CD4-positive, alpha-beta T cell (primary cell): ENCODE measurements around the gene NSD2. TPM values are rescaled to one million over a fixed set of nuclear protein-coding genes. Genes with fewer than 3 reads are reported as not detected.

Experiments used
- ATAC-seq: fragments of 200-7000 bp; cut with Tn5 transposase; one replicate; pipeline ENCODE4 v1.10.0; 2022; ENCODE audit warnings: mild to moderate bottlenecking; ENCODE audit not compliant: poor library complexity
- CTCF ChIA-PET: fragments of 350-600 bp; sonication (Branson Sonifier 250); formaldehyde crosslinking; loops from one replicate; lab custom pipeline; 2021; ENCODE audit warnings: antibody characterized with exemption, inconsistent platforms; lab: Charles Lee
- POLR2A ChIA-PET: fragments of 350-600 bp; sonication (Branson Sonifier 250); formaldehyde crosslinking; loops from one replicate; lab custom pipeline; 2021; ENCODE audit warnings: antibody characterized with exemption, inconsistent platforms; lab: Charles Lee
- DNase-seq, 14 experiments: peaks; one replicate each; pipeline ENCODE4 v3.0.0-alpha.2; 2013 to 2020; ENCODE audit warnings: mixed read lengths in 2 of 14
- H3K27ac ChIP-seq, 2 donors: one replicate each; pipeline versions ENCODE4 v1.5.1 to v1.7.0; 2013; ENCODE audit warnings: low read length in 2 of 2, low read depth in 1 of 2, mild to moderate bottlenecking in 1 of 2
- H3K27me3 ChIP-seq, 2 experiments: 1 replicate in 1 of 2; 2 replicates in 1 of 2; pipeline versions ENCODE4 v1.6.1 to v1.7.0; 2013; ENCODE audit warnings: low read length in 2 of 2, control low read depth in 1 of 2, mild to moderate bottlenecking in 1 of 2, moderate library complexity in 1 of 2; ENCODE audit not compliant: insufficient read depth in 2 of 2, control insufficient read depth in 1 of 2
- H3K36me3 ChIP-seq: one replicate; pipeline ENCODE4 v1.6.1; 2013; ENCODE audit warnings: low read length, control low read depth; ENCODE audit not compliant: insufficient read depth
- H3K4me1 ChIP-seq: one replicate; pipeline ENCODE4 v1.6.1; 2013; ENCODE audit warnings: low read length, control low read depth; ENCODE audit not compliant: insufficient read depth
- H3K4me3 ChIP-seq: one replicate; pipeline ENCODE4 v1.5.1; 2013; ENCODE audit warnings: mild to moderate bottlenecking, low read length, moderate library complexity
- H3K9me3 ChIP-seq, 2 experiments: 1 replicate in 1 of 2; 2 replicates in 1 of 2; pipeline versions ENCODE4 v1.6.1 to v1.7.0; 2013; ENCODE audit warnings: low read length in 2 of 2, mild to moderate bottlenecking in 2 of 2, control low read depth in 1 of 2, moderate library complexity in 1 of 2; ENCODE audit not compliant: control insufficient read depth in 1 of 2, insufficient read depth in 1 of 2
- H3K27ac Mint-ChIP-seq: one replicate; pipeline ENCODE4 v1.8.0; 2020; ENCODE audit warnings: mixed read lengths
- H3K27me3 Mint-ChIP-seq: one replicate; pipeline ENCODE4 v1.8.0; 2021; ENCODE audit warnings: mixed read lengths
- H3K36me3 Mint-ChIP-seq: one replicate; pipeline ENCODE4 v1.8.0; 2021; ENCODE audit warnings: low read depth, mixed read lengths
- H3K4me1 Mint-ChIP-seq: one replicate; pipeline ENCODE4 v1.8.0; 2021; ENCODE audit warnings: low read depth, mixed read lengths
- H3K4me3 Mint-ChIP-seq: one replicate; pipeline ENCODE4 v1.8.0; 2020; ENCODE audit warnings: mild to moderate bottlenecking, mixed read lengths
- H3K9me3 Mint-ChIP-seq: one replicate; pipeline ENCODE4 v1.8.0; 2020; ENCODE audit warnings: mixed read lengths
- intact Hi-C, 2 experiments: fragments of 100-400 bp; cut with DNase I in 1 of 2; cut with micrococcal nuclease in 1 of 2; formaldehyde crosslinking; loops; one replicate each; pipeline versions ENCODE4 v1.15.1 to v1.9.0; 2023 to 2025; cut with DNase I, micrococcal nuclease
- total RNA-seq, 174 experiments: library from RNA in 2 of 174; stranded (reverse) in 2 of 174; gene quantifications; one replicate each; pipeline ENCODE4 v1.2.3 and lab custom pipeline; 2021 to 2026
- TF ChIP-seq, protein P1 (sequence below): fragments of 200-600 bp; IDR thresholded peaks from one replicate; pipeline ENCODE4 v1.8.0; 2022; ENCODE audit warnings: antibody characterized with exemption, mild to moderate bottlenecking

The NSD2 gene
- total RNA-seq, 2 experiments from 2014 or later: 42.4 to 45.8 TPM

DNA sequence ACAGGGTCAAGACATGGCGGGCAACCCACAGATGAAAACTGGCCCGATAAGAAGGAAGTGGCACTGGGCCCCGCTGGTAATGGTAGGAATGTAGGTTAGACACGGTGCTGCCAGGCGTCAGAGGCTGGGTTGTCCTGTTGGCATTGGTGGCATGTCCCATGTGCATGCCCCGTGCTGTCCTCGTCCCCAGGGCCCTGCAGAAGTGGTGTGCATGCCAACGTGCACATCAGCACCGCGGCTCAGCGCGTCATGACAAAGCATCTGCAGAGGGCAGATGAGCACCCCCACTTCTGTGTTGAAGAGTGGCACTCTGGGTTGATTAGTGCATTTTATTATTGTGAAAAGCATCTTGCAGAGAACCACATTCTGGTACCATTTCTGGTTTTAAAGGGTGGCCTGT, 102.0 kb downstream of the NSD2 start:
- CTCF ChIA-PET: no interaction called here
- no peaks in the 10 kb centered on the region for H3K4me1 ChIP-seq
- Mint-ChIP-seq H3K4me1 (no peaks in the 10 kb centered on the region), H3K27me3 (no peaks in the 10 kb centered on the region), H3K36me3 (peaks cover 62% of the 10 kb centered on the region), H3K27ac (no peak overlapping the region), H3K4me3 (no peak overlapping the region), H3K9me3 (no peaks in the 10 kb centered on the region)
- TF ChIP-seq, protein P1, sequence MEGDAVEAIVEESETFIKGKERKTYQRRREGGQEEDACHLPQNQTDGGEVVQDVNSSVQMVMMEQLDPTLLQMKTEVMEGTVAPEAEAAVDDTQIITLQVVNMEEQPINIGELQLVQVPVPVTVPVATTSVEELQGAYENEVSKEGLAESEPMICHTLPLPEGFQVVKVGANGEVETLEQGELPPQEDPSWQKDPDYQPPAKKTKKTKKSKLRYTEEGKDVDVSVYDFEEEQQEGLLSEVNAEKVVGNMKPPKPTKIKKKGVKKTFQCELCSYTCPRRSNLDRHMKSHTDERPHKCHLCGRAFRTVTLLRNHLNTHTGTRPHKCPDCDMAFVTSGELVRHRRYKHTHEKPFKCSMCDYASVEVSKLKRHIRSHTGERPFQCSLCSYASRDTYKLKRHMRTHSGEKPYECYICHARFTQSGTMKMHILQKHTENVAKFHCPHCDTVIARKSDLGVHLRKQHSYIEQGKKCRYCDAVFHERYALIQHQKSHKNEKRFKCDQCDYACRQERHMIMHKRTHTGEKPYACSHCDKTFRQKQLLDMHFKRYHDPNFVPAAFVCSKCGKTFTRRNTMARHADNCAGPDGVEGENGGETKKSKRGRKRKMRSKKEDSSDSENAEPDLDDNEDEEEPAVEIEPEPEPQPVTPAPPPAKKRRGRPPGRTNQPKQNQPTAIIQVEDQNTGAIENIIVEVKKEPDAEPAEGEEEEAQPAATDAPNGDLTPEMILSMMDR: no peak
- no peaks in the 10 kb centered on the region for H3K27me3 ChIP-seq
- DNase-seq: peak in 1 of 14 experiments; percentile 17
- peaks cover 44% of the 10 kb centered on the region for H3K36me3 ChIP-seq
- no peak overlapping the region for H3K27ac ChIP-seq
- H3K4me3 ChIP-seq: no peak overlapping the region
- intact Hi-C loops: no loop called here
- POLR2A ChIA-PET: no interaction called here
- H3K9me3 ChIP-seq: no peaks in the 10 kb centered on the region
- no peak for ATAC-seq

DNA sequence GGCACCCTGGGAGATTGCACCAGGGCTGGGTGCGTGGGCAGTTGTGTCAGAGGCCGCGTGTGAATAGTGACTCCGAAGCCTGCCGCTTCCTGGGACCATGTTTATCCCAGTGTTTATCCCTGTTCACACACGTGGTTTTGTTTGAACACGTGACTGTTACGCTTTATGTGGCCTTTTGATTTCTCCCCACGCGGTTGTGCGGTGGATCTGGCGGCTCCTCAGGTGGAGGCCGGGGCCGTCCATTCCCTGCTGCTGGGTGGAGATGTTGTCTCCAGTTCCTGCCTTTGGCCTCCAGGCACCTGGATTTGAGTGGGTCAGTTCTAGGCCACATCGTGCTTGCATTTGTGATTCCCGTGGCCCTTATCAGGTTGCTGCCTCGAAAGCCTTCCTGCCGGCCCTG, 102.5 kb downstream of the NSD2 start:
- H3K4me3 Mint-ChIP-seq: no peak overlapping the region
- intact Hi-C loops: no loop called here
- ChIA-PET CTCF (no interaction called here), POLR2A (no interaction called here)
- Histone ChIP-seq H3K9me3 (no peaks in the 10 kb centered on the region), H3K4me3 (no peak overlapping the region), H3K27me3 (no peaks in the 10 kb centered on the region), H3K36me3 (peaks cover 49% of the 10 kb centered on the region), H3K27ac (no peak overlapping the region), H3K4me1 (no peaks in the 10 kb centered on the region)
- TF ChIP-seq, protein P1: no peak
- no peak for ATAC-seq
- H3K27me3 Mint-ChIP-seq: no peaks in the 10 kb centered on the region
- H3K9me3 Mint-ChIP-seq: no peaks in the 10 kb centered on the region
- DNase-seq: peak in 1 of 14 experiments; percentile 14
- no peaks in the 10 kb centered on the region for H3K4me1 Mint-ChIP-seq
- peaks cover 62% of the 10 kb centered on the region for H3K36me3 Mint-ChIP-seq
- no peak overlapping the region for H3K27ac Mint-ChIP-seq

DNA sequence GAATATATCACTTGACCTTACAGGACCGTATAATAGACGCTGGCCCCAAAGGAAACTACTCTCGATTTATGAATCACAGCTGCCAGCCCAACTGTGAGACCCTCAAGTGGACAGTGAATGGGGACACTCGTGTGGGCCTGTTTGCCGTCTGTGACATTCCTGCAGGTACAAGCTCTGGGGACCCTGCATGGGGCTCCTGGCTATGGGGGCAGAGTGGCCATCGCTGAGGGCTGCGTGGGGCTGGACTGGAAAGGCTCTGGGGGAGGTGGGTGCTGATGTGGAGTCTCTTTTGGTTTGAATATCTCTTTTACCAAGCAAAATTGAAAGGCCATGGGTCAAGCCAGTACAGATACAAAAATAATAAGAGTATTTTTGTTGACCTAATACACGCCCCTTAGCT, 103.6 kb downstream of the NSD2 start:
- ChIA-PET POLR2A (no interaction called here), CTCF (no interaction called here)
- Histone ChIP-seq H3K27me3 (no peaks in the 10 kb centered on the region), H3K4me3 (no peak overlapping the region), H3K4me1 (no peaks in the 10 kb centered on the region), H3K36me3 (peaks cover 56% of the 10 kb centered on the region), H3K9me3 (no peaks in the 10 kb centered on the region), H3K27ac (no peak overlapping the region)
- H3K27ac Mint-ChIP-seq: no peak overlapping the region
- H3K4me1 Mint-ChIP-seq: no peaks in the 10 kb centered on the region
- intact Hi-C loops: no loop called here
- H3K4me3 Mint-ChIP-seq: no peak overlapping the region
- no peaks in the 10 kb centered on the region for H3K27me3 Mint-ChIP-seq
- TF ChIP-seq, protein P1: no peak
- DNase-seq (no peak), ATAC-seq (no peak)
- H3K36me3 Mint-ChIP-seq: peaks cover 61% of the 10 kb centered on the region
- H3K9me3 Mint-ChIP-seq: no peaks in the 10 kb centered on the region
